Erythroblast (primary cell): ENCODE data around the gene TNFSF15.

ENCODE experiments used
- DNase-seq, 2 experiments: peaks; one replicate each; lab custom pipeline; 2025; lab: John Stamatoyannopoulos, UW
- GATA1 ChIP-seq: IDR thresholded peaks from 2 replicates; pipeline ENCODE4 v1.6.1; 2011; ENCODE audit warnings: low read depth, mild to moderate bottlenecking, control low read depth, low read length, moderate library complexity
- POLR2A ChIP-seq: IDR thresholded peaks from 2 replicates; pipeline ENCODE4 v1.6.1; 2011; ENCODE audit warnings: mild to moderate bottlenecking, low read length

Gene TNFSF15

DNA sequence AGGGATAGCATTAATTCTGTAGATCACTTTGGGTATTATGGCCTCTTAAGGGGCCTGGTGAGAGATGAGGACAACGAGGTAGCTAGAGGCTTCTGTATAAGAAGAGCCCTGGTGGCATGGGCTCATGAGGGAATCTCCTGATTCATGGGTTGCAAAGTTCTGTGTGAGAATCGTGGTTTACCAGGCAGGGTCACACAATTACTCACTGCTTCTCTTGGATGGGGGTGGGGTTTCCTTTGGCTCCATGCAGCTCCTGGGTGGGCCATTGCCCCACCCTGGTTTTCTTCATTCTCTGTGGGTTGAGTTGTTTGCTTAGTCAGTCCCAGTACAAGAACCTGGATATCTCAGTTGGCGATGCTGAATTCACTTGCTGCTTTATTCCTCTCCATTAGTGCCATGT is 30.9 kb upstream of the TNFSF15 start:
- TF ChIP-seq POLR2A (no peak), GATA1 (no peak)
- DNase-seq: no peak

DNA sequence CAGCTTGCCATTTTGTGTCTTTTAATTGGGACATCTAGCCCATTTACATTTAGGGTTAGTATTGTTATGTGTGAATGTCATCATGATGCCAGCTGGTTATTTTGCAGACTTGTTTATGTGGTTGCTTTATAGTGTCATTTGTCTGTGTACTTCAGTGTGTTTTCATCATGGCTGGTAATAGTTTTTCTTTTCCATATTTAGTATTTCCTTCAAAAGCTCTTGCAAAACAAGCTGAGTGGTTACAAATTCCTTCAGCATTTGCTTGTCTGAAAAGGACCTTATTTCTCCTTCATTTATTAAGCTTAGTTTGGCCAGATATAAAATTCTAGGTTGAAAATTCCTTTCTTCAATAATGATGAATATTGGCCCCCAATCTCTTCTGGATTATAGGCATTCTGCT is 28.5 kb upstream of the TNFSF15 start:
- no peak for DNase-seq
- no peak for TF ChIP-seq POLR2A
- no peak for TF ChIP-seq GATA1

DNA sequence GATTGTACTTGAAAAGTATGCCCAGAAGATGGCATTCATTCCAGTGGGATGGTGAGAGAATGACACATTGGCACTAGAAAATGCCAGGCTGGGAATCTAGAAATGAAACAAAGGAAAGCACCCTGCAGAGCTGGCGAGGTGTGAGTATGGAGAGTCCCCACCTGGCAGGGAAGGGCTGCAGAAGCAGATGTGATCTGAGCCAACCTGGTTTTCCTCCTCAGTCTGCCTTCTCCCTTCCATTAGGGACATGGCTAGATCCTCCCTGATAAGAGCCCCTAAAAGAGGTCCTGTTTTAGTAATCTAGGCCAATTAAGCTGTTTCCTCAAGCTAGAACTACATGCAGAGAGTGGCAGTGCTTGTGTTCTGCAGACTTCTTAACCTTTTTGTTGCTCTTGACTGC is 24.7 kb upstream of the TNFSF15 start:
- TF ChIP-seq POLR2A: no peak
- no peak for TF ChIP-seq GATA1
- no peak for DNase-seq

DNA sequence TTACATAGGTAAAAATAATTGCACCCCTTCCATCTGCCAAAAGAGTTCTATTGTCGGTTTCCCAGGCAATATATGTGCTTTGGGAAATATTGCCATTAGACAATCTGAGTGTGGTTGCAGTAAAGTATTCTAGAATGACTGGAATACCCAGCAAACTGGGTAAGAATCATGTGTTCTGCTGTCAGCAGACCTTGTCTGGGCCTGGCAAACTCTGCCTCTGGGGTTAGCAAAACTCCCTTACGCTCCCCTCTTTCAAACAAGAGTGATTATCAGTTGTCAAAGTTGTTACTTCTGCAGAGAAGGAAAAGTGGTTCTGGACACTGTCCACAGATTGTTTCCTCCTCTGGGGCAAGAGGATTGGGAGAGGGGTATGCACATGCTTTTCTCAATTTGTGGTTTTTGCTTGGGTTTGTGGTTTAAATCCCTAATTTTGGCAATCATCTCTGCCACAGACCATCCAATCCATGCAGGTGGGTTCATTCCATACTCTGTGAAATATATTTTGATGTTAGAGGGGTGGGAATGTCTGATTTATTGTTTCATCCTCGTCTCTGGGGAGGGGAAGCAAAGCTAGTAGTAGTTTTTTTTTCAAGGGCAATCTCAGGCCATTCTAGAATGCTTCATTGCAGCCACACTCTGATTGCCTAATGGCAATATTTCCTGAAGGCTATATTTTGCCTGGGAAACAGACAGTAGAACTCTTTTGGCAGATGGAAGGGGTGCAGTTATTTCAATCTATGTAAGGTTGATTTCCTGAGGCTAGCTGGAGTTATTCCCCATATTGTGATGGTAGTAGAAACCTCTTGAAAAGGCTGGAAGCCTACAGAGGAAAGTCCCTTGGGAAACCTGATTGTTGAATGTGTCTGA is 24.0 kb upstream of the TNFSF15 start:
- no peak for TF ChIP-seq POLR2A
- TF ChIP-seq GATA1: no peak

DNA sequence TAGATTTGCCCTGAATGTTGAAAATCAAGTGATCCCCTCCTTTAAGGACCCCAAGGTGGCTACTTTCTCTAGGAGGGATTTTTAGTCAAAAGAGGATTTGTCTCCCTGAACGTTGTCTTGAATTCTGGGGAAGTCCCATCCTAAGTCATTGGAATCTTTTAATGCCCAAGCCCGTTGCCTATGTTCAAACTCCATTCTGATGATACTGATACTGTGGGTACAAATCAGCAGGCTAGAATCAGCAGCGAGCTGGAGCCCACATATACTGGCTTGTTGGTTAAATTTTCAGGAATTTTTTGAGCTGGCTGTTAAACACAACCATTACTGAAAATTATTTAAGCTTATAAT is 22.4 kb upstream of the TNFSF15 start:
- TF ChIP-seq GATA1 (no peak), POLR2A (no peak)
- DNase-seq: no peak

More for the DNA sequence above, 24.0 kb upstream of the TNFSF15 start:
- no peak for DNase-seq

DNA sequence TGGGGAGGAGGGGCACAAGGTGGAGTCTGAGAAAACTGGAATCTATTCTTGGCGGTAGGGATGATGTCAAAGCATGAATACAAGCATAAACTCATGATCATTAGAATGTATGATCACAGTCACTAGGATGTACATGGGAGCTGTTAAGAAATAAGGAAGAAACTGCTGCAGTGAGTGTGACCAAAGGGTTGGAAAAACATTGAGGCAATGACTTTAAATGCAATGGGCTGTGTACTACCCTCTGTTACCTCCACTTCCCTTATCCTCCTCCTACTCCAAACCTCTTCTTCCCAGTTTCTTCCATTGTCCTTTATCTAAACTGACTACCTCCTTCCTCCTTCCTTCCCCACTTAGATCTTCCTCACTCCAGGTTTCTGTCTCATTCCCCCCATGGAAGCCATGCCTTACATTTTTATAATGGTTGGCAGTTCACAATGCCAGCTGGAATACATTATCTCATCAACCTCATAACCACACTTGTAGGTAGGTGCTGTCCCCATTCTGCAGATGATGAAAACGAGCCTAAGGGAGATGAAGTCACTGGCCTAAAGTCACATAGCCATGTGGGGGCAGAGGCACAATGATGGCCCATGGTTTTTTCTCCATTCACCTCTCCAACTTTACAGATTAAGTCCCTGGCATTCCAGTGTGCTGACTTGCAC is 21.9 kb upstream of the TNFSF15 start:
- no peak for TF ChIP-seq GATA1
- no peak for TF ChIP-seq POLR2A
- DNase-seq: no peak

DNA sequence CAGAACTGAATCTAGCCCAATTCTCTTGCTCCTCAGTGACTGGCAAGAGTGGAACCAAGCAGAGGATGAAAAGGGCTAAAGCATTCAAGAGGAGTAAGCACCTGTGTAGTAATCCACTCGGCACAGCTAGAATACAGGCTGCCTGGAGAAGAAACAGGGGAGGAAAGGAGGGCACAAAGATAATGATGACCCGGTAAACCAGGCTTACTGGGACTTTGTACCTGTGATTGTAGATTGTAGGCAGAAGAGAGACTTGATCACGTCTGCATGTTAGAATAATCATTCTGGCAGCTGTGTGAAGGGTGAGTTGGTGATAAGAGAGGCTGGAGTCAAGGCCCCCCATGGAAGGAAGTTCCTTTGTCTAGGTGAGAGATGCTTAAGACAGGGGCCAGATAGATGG is 20.6 kb upstream of the TNFSF15 start:
- no peak for DNase-seq
- TF ChIP-seq POLR2A (no peak), GATA1 (no peak)

DNA sequence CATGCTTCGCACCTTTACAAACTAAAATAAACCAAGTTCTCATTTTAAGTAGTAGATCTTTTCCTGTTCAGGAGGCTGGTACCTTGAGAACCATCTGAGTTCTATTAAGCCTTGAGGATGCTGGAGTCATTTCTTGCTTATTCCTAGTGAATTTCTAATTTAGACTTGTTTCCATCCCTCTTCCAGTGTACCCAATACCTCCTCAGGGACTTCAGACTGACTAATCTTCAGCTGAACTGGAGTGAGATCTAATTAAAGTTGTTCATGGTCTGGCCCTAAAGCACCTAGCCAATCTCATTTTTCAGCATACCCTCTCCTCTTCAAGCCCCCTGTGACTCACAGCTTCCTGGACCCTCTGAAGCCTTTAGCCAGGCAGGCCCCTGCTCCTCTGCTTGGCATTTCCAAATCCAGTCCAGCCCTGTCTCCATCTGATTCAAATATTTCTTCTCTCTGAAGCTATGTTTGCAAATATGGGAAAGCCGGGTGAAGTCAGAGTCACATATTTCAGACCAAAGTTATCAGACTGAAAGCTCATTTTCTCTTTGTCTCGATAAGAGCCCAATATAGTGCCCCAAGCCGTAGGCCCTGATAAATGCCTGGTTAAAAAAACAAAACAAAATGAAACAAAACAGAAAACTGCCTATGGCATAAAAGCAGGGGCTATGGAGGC is 19.4 kb upstream of the TNFSF15 start:
- TF ChIP-seq POLR2A (no peak), GATA1 (no peak)
- no peak for DNase-seq

DNA sequence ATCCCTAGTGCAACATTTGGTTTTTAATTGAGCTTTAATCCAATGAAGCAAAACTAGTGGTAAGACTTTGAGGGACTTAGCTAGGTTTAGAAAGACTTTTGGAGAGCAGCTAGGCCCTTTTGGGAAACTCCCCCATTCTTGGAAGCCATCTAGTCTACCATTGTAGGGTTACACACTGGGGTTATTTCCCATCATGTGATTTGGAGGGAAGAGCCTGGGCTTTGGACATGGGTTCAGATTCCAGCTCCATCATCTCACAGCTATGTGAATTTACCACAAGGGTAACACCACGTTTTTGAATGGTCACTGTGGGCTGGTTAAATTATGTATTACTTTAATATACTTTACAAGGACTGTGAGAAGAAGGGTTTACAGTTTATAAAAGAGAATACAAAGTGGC is 18.3 kb upstream of the TNFSF15 start:
- TF ChIP-seq POLR2A (no peak), GATA1 (no peak)
- DNase-seq: no peak

DNA sequence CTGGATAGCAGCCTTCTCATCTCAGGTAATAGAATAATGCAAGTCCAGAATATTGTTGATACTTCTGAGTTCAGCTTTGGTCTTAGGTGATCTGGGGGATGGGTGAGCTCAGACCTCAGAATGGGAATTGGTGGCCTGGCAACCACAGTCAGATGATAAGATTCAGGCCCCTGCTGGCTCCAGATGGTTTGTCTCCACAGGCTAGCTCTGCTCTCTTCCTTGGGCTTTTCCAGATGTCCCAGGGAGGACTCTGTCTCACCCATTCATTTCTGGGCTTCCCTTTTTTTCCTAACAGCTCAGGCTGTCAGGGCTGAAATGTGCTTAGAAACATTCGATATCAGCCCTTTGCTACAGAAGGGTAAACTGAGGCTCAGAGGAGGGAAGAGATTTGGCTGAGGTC is 17.6 kb upstream of the TNFSF15 start:
- TF ChIP-seq POLR2A (no peak), GATA1 (no peak)
- DNase-seq: no peak

DNA sequence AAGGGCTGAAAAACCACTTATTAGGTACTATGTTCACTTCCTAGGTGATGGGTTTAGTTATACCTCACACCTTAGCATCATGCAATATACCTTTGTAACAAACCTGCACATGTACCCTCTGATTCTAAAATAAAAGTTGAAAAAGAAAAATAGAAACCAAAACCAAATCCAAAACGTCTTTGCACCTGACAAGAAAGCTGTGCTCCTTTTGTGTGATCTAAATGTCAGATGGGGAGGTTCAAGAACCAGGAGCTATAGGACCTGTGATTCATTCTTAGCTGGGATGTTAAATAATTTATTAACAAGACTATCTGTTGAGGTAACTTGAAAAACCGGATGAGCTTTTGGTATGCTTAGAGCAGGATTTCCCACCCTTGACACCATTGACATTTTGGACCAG is 16.9 kb upstream of the TNFSF15 start:
- TF ChIP-seq GATA1 (no peak), POLR2A (no peak)
- no peak for DNase-seq

DNA sequence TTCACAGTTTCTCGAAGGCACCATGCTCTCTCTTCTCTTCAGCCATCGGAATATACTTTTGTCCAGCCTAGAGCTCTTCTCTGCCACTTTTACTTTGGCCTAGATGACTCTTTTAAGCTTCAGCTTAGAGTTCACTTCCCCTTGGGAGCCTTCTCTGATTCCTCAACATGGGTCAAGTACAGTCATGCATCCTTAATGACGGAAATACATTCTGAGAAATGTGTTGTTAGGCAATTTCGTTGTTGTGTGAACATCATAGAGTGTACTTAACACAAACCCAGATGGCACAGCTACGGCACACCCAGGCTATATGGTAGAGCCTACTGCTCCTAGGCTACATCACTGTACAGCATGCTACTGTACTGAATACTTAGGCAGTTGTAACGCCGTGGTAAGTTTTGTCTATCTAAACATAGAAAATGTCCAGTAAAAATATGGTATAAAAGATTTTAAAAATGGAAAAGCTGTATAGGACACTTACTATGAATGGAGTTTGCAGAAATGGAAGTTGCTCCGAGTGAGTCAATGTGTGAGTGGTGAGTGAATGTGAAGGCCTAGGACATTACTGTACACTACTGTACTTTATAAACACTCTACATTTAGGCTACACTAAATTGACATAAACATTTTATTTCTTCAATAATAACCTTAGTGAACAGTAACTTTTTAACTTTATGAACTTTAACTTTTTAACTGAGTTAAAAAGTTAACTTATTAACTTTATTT is 15.1 kb upstream of the TNFSF15 start:
- no peak for DNase-seq
- TF ChIP-seq POLR2A (no peak), GATA1 (no peak)

DNA sequence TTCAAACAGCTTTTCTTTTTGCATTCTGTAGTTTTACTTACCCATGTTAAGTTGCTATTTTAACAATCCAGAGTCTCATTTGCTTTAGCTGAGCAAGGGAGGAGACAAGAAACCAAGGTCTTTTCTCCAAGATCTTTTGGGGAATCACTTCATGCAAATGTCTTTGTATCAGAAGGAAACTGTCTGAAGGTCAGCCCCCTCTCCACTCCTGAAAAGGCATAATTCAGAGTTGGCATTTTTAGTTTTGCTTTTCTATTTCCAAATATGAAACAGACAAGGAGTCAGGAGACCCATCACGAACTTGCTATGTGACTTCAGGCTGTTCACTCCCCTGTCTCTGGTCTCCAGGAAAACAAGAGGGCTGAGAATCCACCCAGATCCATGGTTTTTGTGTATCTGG is 12.3 kb upstream of the TNFSF15 start:
- no peak for TF ChIP-seq GATA1
- no peak for TF ChIP-seq POLR2A
- DNase-seq: no peak
